ENCODE results near the gene XRN1. TPM values are rescaled to one million over a fixed set of nuclear protein-coding genes. Genes with fewer than 3 reads are reported as not detected.

XRN1 gene
- total and polyA plus RNA-seq, 5 donors from 2014 or later: 53.5 to 121 (median 81.3) TPM

DNA sequence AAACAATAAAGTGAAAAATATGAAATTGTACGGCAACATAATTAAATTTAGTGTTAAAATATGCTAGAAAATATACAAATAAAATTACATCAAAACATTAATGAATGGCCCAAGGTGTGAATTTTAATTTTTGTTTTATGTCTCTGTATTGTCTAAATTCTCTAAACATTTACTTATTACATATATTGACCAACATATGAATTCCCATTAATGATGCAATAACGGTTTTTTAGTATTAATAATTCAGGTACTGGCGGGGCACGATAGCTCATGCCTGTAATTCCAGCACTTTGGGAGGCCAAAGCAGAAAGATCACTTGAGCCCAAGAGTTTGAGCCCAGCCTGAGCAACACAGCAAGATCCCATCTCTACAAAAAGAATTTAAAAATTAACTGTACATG, 20.6 kb upstream of the XRN1 start:
- Mint-ChIP-seq H3K36me3 (peaks cover 13% of the 10 kb centered on the region), H3K4me1 (no peaks in the 10 kb centered on the region), H3K9me3 (peaks cover 0 to 1% (median 0%) of the 10 kb centered on the region in 7 donors), H3K27ac (no peak overlapping the region), H3K4me3 (no peak overlapping the region), H3K27me3 (no peaks in the 10 kb centered on the region)
- no peak for DNase-seq
- no peak overlapping the region for H3K27ac ChIP-seq (ENCODE audit: insufficient read depth, low read length, poor library complexity, severe bottlenecking)
- no peak for ATAC-seq (ENCODE audit: low read depth in 2 of 2)
- H3K36me3 ChIP-seq (ENCODE audit: control insufficient read depth, insufficient read depth, low read length): peaks cover 13% of the 10 kb centered on the region
- no peak overlapping the region for H3K4me3 ChIP-seq (ENCODE audit: low read depth, low read length)
- no peaks in the 10 kb centered on the region for H3K4me1 ChIP-seq (ENCODE audit: control insufficient read depth, insufficient read depth, low read length, poor library complexity, severe bottlenecking)
- H3K9me3 ChIP-seq (ENCODE audit: control insufficient read depth in 2 of 2, low read length in 2 of 2): no peaks in the 10 kb centered on the region
- no peaks in the 10 kb centered on the region for H3K27me3 ChIP-seq (ENCODE audit: control insufficient read depth, insufficient read depth, low read length)

GRCh38 chr3:142467768-142468167, 19.9 kb upstream of the XRN1 start:
- peaks cover 8% of the 10 kb centered on the region for H3K36me3 Mint-ChIP-seq
- H3K27me3 Mint-ChIP-seq: no peaks in the 10 kb centered on the region
- H3K4me1 Mint-ChIP-seq: no peaks in the 10 kb centered on the region
- H3K27ac Mint-ChIP-seq: no peak overlapping the region
- H3K9me3 ChIP-seq (ENCODE audit: control insufficient read depth in 2 of 2, low read length in 2 of 2): no peaks in the 10 kb centered on the region
- H3K4me3 Mint-ChIP-seq: no peak overlapping the region
- peaks cover 13% of the 10 kb centered on the region for H3K36me3 ChIP-seq (ENCODE audit: control insufficient read depth, insufficient read depth, low read length)
- H3K4me1 ChIP-seq (ENCODE audit: control insufficient read depth, insufficient read depth, low read length, poor library complexity, severe bottlenecking): no peaks in the 10 kb centered on the region
- no peaks in the 10 kb centered on the region for H3K9me3 Mint-ChIP-seq
- H3K27me3 ChIP-seq (ENCODE audit: control insufficient read depth, insufficient read depth, low read length): no peaks in the 10 kb centered on the region
- no peak overlapping the region for H3K4me3 ChIP-seq (ENCODE audit: low read depth, low read length)
- ATAC-seq (ENCODE audit: low read depth in 2 of 2) (no peak), DNase-seq (no peak)
- H3K27ac ChIP-seq (ENCODE audit: insufficient read depth, low read length, poor library complexity, severe bottlenecking): no peak overlapping the region

DNA sequence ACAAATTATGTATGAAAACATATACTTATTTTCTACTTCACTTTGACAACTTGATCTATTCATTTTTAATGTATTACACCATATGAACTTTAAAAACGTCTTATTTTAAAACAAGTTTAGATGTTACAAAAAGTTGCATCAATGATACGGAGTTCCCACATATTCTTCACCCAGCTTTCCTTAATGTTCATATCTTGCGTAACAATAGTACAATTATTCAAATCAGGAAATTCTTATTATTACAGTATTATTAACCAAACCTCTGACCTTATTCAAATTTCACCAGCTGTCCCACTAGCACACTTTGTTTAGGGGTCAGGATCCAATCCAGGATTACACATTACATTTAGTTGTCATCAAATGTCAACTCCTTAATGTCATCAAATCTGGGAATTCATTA, 12.9 kb upstream of the XRN1 start:
- no peak overlapping the region for H3K27ac Mint-ChIP-seq
- Histone ChIP-seq H3K9me3 (ENCODE audit: control insufficient read depth in 2 of 2, low read length in 2 of 2) (no peaks in the 10 kb centered on the region), H3K36me3 (ENCODE audit: control insufficient read depth, insufficient read depth, low read length) (peaks cover 44% of the 10 kb centered on the region), H3K27me3 (ENCODE audit: control insufficient read depth, insufficient read depth, low read length) (no peaks in the 10 kb centered on the region), H3K4me1 (ENCODE audit: control insufficient read depth, insufficient read depth, low read length, poor library complexity, severe bottlenecking) (no peaks in the 10 kb centered on the region), H3K27ac (ENCODE audit: insufficient read depth, low read length, poor library complexity, severe bottlenecking) (no peak overlapping the region), H3K4me3 (ENCODE audit: low read depth, low read length) (no peak overlapping the region)
- H3K4me1 Mint-ChIP-seq: peaks cover 0 to 7% (median 0%) of the 10 kb centered on the region in 4 donors
- ATAC-seq (ENCODE audit: low read depth in 2 of 2) (no peak), DNase-seq (no peak)
- H3K36me3 Mint-ChIP-seq: peaks cover 30% of the 10 kb centered on the region
- no peak overlapping the region for H3K4me3 Mint-ChIP-seq
- H3K9me3 Mint-ChIP-seq: no peaks in the 10 kb centered on the region
- H3K27me3 Mint-ChIP-seq: no peaks in the 10 kb centered on the region

DNA sequence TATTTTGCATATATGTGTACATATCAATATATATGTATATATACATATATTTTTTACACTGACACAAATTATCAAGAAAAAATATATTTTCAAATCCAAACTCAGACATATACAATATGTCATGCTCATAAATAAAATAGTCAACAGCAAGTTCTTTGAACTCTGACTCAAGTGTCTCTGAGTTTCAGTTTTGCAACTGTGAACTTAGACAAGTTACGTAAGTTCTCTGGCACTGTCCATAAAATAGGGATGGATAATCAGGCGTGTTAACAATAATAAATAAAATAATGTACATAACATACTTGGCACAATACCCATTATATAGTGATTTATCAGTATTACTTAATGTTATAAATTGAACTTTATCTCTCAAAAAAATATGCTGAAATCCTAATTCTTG, 12.1 kb upstream of the XRN1 start:
- no peaks in the 10 kb centered on the region for H3K27me3 ChIP-seq (ENCODE audit: control insufficient read depth, insufficient read depth, low read length)
- H3K27me3 Mint-ChIP-seq: no peaks in the 10 kb centered on the region
- no peaks in the 10 kb centered on the region for H3K9me3 Mint-ChIP-seq
- no peaks in the 10 kb centered on the region for H3K4me1 ChIP-seq (ENCODE audit: control insufficient read depth, insufficient read depth, low read length, poor library complexity, severe bottlenecking)
- H3K9me3 ChIP-seq (ENCODE audit: control insufficient read depth in 2 of 2, low read length in 2 of 2): no peaks in the 10 kb centered on the region
- H3K36me3 Mint-ChIP-seq: peaks cover 30% of the 10 kb centered on the region
- DNase-seq (no peak), ATAC-seq (ENCODE audit: low read depth in 2 of 2) (no peak)
- peaks cover 0 to 10% (median 0%) of the 10 kb centered on the region in 4 donors for H3K4me1 Mint-ChIP-seq
- no peak overlapping the region for H3K4me3 Mint-ChIP-seq
- H3K36me3 ChIP-seq (ENCODE audit: control insufficient read depth, insufficient read depth, low read length): peaks cover 40% of the 10 kb centered on the region
- H3K27ac ChIP-seq (ENCODE audit: insufficient read depth, low read length, poor library complexity, severe bottlenecking): no peak overlapping the region
- no peak overlapping the region for H3K4me3 ChIP-seq (ENCODE audit: low read depth, low read length)
- H3K27ac Mint-ChIP-seq: no peak overlapping the region

DNA sequence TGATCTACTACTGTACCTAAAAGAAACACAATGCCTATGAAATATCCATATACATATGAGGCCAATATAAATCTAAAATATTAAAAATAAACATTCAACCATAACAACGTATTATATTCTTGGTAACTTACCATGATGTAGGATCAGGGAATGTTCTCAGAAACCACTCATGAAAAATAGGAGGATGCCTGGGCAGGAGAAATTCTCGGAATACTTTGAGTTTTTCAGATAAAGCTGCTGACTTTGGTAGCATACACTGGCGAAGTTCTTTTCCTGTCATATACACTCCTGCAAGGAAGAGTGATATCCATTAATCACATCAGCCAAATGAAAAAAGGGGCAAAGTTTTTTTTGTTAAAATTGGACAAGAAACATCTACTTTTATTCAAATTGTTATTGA, 11.3 kb upstream of the XRN1 start:
- H3K36me3 Mint-ChIP-seq: peaks cover 26% of the 10 kb centered on the region
- Histone ChIP-seq H3K4me1 (ENCODE audit: control insufficient read depth, insufficient read depth, low read length, poor library complexity, severe bottlenecking) (no peaks in the 10 kb centered on the region), H3K9me3 (ENCODE audit: control insufficient read depth in 2 of 2, low read length in 2 of 2) (no peaks in the 10 kb centered on the region), H3K27ac (ENCODE audit: insufficient read depth, low read length, poor library complexity, severe bottlenecking) (no peak overlapping the region), H3K27me3 (ENCODE audit: control insufficient read depth, insufficient read depth, low read length) (no peaks in the 10 kb centered on the region), H3K36me3 (ENCODE audit: control insufficient read depth, insufficient read depth, low read length) (peaks cover 40% of the 10 kb centered on the region), H3K4me3 (ENCODE audit: low read depth, low read length) (no peak overlapping the region)
- H3K9me3 Mint-ChIP-seq: no peaks in the 10 kb centered on the region
- H3K4me3 Mint-ChIP-seq: no peak overlapping the region
- DNase-seq: no peak
- ATAC-seq (ENCODE audit: low read depth in 2 of 2): no peak
- no peaks in the 10 kb centered on the region for H3K27me3 Mint-ChIP-seq
- peaks cover 0 to 11% (median 0%) of the 10 kb centered on the region in 4 donors for H3K4me1 Mint-ChIP-seq
- no peak overlapping the region for H3K27ac Mint-ChIP-seq

GRCh38 chr3:142450881-142451280, 3.0 kb upstream of the XRN1 start:
- Histone ChIP-seq H3K27me3 (ENCODE audit: control insufficient read depth, insufficient read depth, low read length) (no peaks in the 10 kb centered on the region), H3K36me3 (ENCODE audit: control insufficient read depth, insufficient read depth, low read length) (peaks cover 24% of the 10 kb centered on the region), H3K9me3 (ENCODE audit: control insufficient read depth in 2 of 2, low read length in 2 of 2) (no peaks in the 10 kb centered on the region), H3K4me3 (ENCODE audit: low read depth, low read length) (no peak overlapping the region), H3K27ac (ENCODE audit: insufficient read depth, low read length, poor library complexity, severe bottlenecking) (no peak overlapping the region), H3K4me1 (ENCODE audit: control insufficient read depth, insufficient read depth, low read length, poor library complexity, severe bottlenecking) (peaks cover 20% of the 10 kb centered on the region)
- Mint-ChIP-seq H3K4me1 (peaks cover 13 to 31% (median 25%) of the 10 kb centered on the region in 4 donors), H3K36me3 (peaks cover 27% of the 10 kb centered on the region), H3K27me3 (no peaks in the 10 kb centered on the region), H3K9me3 (no peaks in the 10 kb centered on the region), H3K4me3 (peak overlapping the region in 1 of 4 donors; percentile 37), H3K27ac (no peak overlapping the region)
- ATAC-seq (ENCODE audit: low read depth in 2 of 2): no peak
- no peak for DNase-seq

DNA sequence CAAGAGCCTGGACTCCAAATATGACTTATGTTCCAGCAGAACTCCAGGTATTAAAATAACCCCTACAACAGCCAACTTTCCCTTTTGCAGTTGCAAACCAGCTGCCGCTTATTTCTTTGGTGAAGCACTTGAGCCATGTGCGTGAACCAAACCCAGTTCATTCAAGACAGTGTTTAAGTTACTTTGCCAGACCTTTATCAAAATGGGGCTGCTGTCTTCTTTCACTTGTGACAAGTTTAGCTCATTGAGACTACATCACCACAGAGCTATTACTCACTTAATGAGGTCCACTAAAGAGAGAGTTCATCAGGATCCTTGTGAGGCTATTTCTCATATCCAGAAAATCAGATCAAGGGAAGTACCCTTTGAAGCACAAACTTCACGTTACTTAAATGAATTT, 2.4 kb upstream of the XRN1 start:
- ATAC-seq (ENCODE audit: low read depth in 2 of 2) (no peak), DNase-seq (no peak)
- H3K27ac Mint-ChIP-seq: no peak overlapping the region

DNA sequence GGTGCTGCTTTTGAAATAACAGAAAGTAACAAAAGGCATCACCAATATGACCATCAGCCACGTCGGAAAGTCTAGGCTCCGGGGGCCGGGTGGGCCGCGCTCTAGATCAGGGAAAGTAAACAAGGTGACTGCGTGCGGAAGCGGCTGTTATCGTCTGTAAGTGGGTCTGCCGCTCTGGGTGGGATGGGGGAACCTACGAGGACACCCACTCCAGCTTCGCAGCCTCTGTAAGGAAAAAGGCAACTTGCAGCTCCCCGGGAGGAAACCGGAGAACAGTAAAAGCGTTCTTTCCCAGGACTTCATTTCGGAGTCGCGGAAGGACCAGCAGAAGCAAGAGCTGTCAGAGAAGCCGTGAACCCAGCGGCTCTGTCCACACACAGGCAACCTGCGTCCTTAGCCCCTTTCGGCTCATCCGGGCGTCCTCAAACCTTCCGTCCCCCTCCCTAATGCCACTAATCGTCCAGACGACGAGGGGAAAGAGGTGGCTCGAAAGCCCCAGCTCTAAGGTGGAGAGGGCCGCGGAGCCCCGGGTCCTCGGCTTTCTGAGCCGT, 461 bp downstream of the XRN1 start:
- DNase-seq (peak; percentile 30 to 67 (median 53)), ATAC-seq (ENCODE audit: low read depth in 2 of 2) (peak; percentile 5 to 15)
- Mint-ChIP-seq H3K4me1 (peaks cover 35 to 57% (median 48%) of the 10 kb centered on the region in 4 donors), H3K36me3 (peaks cover 12% of the 10 kb centered on the region), H3K9me3 (no peaks in the 10 kb centered on the region), H3K27me3 (no peaks in the 10 kb centered on the region), H3K27ac (peak overlapping the region; percentile 98 to 100 (median 100)), H3K4me3 (peak overlapping the region; percentile 92 to 99 (median 99))
- peak overlapping the region; percentile 98 for H3K27ac ChIP-seq (ENCODE audit: insufficient read depth, low read length, poor library complexity, severe bottlenecking)
- H3K4me3 ChIP-seq (ENCODE audit: low read depth, low read length): peak overlapping the region; percentile 99
- no peaks in the 10 kb centered on the region for H3K27me3 ChIP-seq (ENCODE audit: control insufficient read depth, insufficient read depth, low read length)
- no peaks in the 10 kb centered on the region for H3K9me3 ChIP-seq (ENCODE audit: control insufficient read depth in 2 of 2, low read length in 2 of 2)
- H3K36me3 ChIP-seq (ENCODE audit: control insufficient read depth, insufficient read depth, low read length): peaks cover 16% of the 10 kb centered on the region
- H3K4me1 ChIP-seq (ENCODE audit: control insufficient read depth, insufficient read depth, low read length, poor library complexity, severe bottlenecking): peaks cover 42% of the 10 kb centered on the region

More for the DNA sequence above, 2.4 kb upstream of the XRN1 start:
- no peaks in the 10 kb centered on the region for H3K27me3 Mint-ChIP-seq
- peaks cover 27% of the 10 kb centered on the region for H3K4me1 ChIP-seq (ENCODE audit: control insufficient read depth, insufficient read depth, low read length, poor library complexity, severe bottlenecking)
- H3K4me3 Mint-ChIP-seq: peak overlapping the region in 1 of 4 donors; percentile 18
- peaks cover 27% of the 10 kb centered on the region for H3K36me3 Mint-ChIP-seq
- peaks cover 19 to 34% (median 32%) of the 10 kb centered on the region in 4 donors for H3K4me1 Mint-ChIP-seq
- no peak overlapping the region for H3K4me3 ChIP-seq (ENCODE audit: low read depth, low read length)
- H3K27ac ChIP-seq (ENCODE audit: insufficient read depth, low read length, poor library complexity, severe bottlenecking): no peak overlapping the region
- H3K9me3 Mint-ChIP-seq: no peaks in the 10 kb centered on the region
- H3K27me3 ChIP-seq (ENCODE audit: control insufficient read depth, insufficient read depth, low read length): no peaks in the 10 kb centered on the region
- no peaks in the 10 kb centered on the region for H3K9me3 ChIP-seq (ENCODE audit: control insufficient read depth in 2 of 2, low read length in 2 of 2)
- H3K36me3 ChIP-seq (ENCODE audit: control insufficient read depth, insufficient read depth, low read length): peaks cover 24% of the 10 kb centered on the region
